ENCODE results near the gene SLC24A3.

GRCh38 chr20:19321176-19321575, 108.7 kb downstream of the SLC24A3 start:
- TF ChIP-seq ZNF407 (CRISPR knock-in tag; IDR thresholded peaks at IDR 0.05; ENCODE audit: not compliant biosample characterization) (no peak), CENPBD1 (CRISPR knock-in tag; IDR thresholded peaks at IDR 0.05; ENCODE audit: borderline replicate concordance, low read depth) (no peak)
